ENCODE data around the gene CDT1.
"Not testable (repeated sequence)": the region's sequence is repeated elsewhere in the genome, so short reads cannot be mapped to it uniquely, and the experiment has no call there.

Gene CDT1

GRCh38 chr16:88767546-88768070, 36.0 kb upstream of the CDT1 start:
- ChIA-PET CTCF (interaction anchor here (0.6 to 1.5 kb wide), 2 partner anchors 30 to 522 kb away, joined by 3 to 5 read pairs; no protein-coding TSS in a partner anchor), POLR2A (ENCODE audit: low non-redundant PET) (no interaction called here)
- TF ChIP-seq CTCF (conservative IDR thresholded peaks at IDR 0.05; ENCODE audit: low read depth), result no peak
- no peak for DNase-seq (ENCODE audit: low spot score)
- peak overlapping the region; percentile 99 for H3K27ac ChIP-seq

DNA sequence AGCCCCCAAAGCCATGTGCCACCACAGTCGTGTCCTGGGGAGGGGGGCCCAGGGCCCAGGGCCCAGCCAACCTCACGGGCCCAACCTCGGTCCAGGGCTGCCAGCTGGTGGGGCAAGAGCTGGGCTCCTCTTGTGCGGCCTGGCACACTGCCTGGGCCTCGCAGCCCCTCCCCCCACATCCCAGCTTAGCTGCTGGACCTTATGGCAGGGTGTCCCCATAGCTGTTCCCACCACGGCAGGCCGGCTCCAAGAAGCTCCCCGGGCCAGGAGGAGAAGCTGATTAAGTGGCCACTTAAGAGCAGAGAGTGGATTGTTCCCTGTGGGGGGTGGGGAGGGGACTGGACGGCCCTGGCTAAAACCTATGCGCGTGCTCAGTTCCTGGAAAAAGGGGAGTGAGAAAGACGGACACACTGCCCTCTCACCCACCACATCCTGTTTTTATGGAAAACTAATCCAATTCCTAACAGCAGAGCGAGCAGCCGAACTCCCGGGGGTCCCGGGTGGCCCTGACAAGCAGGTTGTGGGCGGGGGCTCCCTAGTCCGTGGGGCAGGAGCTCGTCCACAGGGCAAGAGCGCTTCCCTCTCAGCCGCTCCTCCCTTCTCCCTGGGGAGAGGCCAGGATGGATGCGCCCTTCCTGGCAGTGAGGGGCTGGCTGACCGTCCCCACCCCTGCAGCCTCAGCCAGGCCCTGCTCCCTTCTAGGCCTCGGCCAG, 35.4 kb upstream of the CDT1 start:
- H3K27ac ChIP-seq, result peak overlapping the region; percentile 99
- ChIA-PET CTCF (interaction anchor here (0.5 to 0.8 kb wide), 3 partner anchors 102 to 521 kb away, joined by 3 to 5 read pairs (median 5); no protein-coding TSS in a partner anchor), POLR2A (ENCODE audit: low non-redundant PET) (no interaction called here)
- no peak for TF ChIP-seq CTCF (conservative IDR thresholded peaks at IDR 0.05; ENCODE audit: low read depth)
- DNase-seq (ENCODE audit: low spot score), result no peak

DNA sequence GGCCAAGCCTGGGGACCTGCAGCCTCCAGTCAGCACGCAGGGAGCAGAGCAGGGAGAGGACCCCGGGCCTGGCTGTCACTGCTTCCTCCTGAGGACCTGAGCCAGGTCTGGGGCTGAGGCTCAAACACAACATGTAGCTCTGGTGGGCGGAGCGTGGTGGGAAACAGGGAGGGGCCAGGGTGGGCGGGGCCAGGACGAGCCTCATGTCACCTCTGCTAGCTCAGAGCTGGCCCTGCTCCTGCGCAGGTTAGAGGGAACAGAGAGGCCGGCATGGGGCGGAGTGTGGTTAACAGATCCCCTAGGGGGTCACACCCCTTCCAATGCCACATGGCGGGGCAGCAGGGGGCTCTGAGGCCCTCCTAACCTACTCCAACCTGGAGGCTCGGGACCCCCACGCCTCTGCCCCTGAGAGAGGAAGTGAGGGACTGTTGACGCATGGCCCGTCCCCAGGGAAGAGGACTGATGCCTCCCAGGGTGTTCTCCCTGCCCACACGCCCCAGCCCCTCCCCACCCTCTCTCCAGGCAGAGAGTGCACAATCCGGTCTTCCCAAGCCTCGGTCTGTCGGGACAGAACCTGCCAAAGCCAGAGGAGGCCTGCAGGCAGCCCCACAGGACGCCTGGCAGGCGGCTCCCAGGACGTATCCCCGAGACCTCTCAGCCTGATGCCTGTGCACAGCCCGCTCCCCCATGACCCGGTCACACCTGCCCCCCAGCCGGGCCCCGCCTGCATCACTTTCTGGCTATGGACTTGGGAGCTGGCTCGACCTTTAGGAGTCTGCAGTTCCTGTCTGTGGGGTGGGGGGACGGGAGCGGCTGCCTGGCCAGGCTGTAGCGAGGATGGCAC, 33.8 kb upstream of the CDT1 start:
- no peak for DNase-seq (ENCODE audit: low spot score)
- no peak for TF ChIP-seq CTCF (conservative IDR thresholded peaks at IDR 0.05; ENCODE audit: low read depth)
- POLR2A ChIA-PET (ENCODE audit: low non-redundant PET), result interaction anchor here (0.5 to 1.6 kb wide), 2 partner anchors 12 to 14 kb away, joined by 3 to 6 read pairs; no protein-coding TSS in a partner anchor
- CTCF ChIA-PET, result interaction anchor here (0.6 to 2.1 kb wide), 3 partner anchors 17 to 244 kb away, joined by 3 to 14 read pairs (median 3); no protein-coding TSS in a partner anchor
- H3K27ac ChIP-seq, result peak overlapping the region; percentile 99

- TF ChIP-seq CTCF (conservative IDR thresholded peaks at IDR 0.05; ENCODE audit: low read depth), result no peak
- DNase-seq (ENCODE audit: low spot score), result peak; percentile 83
- H3K27ac ChIP-seq, result peak overlapping the region; percentile 99
- POLR2A ChIA-PET (ENCODE audit: low non-redundant PET), result interaction anchor here (1.6 kb wide), 1 partner anchor 11 kb away, joined by 6 read pairs; no protein-coding TSS in a partner anchor
- CTCF ChIA-PET, result interaction anchor here (0.6 to 2.1 kb wide), 5 partner anchors 12 to 243 kb away, joined by 3 to 14 read pairs (median 4); no protein-coding TSS in a partner anchor
Observed at GRCh38 chr16:88770461-88771293, 32.9 kb upstream of the CDT1 start.

GRCh38 chr16:88771294-88771772, 32.3 kb upstream of the CDT1 start:
- CTCF ChIA-PET, result interaction anchor here (0.6 to 2.1 kb wide), 4 partner anchors 11 to 34 kb away, joined by 3 to 14 read pairs (median 4); no protein-coding TSS in a partner anchor
- POLR2A ChIA-PET (ENCODE audit: low non-redundant PET), result interaction anchor here (1.6 kb wide), 1 partner anchor 11 kb away, joined by 6 read pairs; no protein-coding TSS in a partner anchor
- peak overlapping the region; percentile 99 for H3K27ac ChIP-seq

DNA sequence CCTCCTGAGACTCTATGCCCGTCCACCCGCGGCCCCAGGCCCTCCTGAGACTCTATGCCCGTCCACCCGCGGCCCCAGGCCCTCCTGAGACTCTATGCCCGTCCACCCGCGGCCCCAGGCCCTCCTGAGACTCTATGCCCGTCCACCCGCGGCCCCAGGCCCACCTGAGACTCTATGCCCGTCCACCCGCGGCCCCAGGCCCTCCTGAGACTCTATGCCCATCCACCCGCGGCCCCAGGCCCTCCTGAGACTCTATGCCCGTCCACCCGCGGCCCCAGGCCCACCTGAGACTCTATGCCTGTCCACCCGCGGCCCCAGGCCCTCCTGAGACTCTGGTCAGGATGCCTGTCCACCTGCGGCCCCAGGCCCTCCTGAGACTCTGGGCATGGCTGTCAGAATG, 31.8 kb upstream of the CDT1 start:
- POLR2A ChIA-PET (ENCODE audit: low non-redundant PET); DNase-seq (ENCODE audit: low spot score): not testable (repeated sequence)
- H3K27ac ChIP-seq, result peak overlapping the region; percentile 99
- CTCF ChIA-PET, result interaction anchor here (0.6 to 0.7 kb wide), 2 partner anchors 14 to 29 kb away, joined by 3 to 5 read pairs; no protein-coding TSS in a partner anchor

More at GRCh38 chr16:88771294-88771772, 32.3 kb upstream of the CDT1 start:
- no peak for DNase-seq (ENCODE audit: low spot score)
- no peak for TF ChIP-seq CTCF (conservative IDR thresholded peaks at IDR 0.05; ENCODE audit: low read depth)
